HG03097 (cell line): ENCODE results near the gene C4B.

ENCODE experiments used
- ATAC-seq: cut with Tn5 transposase; IDR thresholded peaks from one replicate; pipeline ENCODE4 v1.9.1; 2021; ENCODE audit not compliant: unreplicated experiment, low FRiP score

C4B gene

GRCh38 chr6:32074996-32075532 lies 60.5 kb downstream of the C4B start:
- no peak for ATAC-seq

- no peak for ATAC-seq
Measured at GRCh38 chr6:32075781-32076180, 61.2 kb downstream of the C4B start.

GRCh38 chr6:32076321-32076809 lies 61.8 kb downstream of the C4B start:
- no peak for ATAC-seq

- ATAC-seq = no peak
Measured at GRCh38 chr6:32079566-32080290, 65.1 kb downstream of the C4B start.

GRCh38 chr6:32081168-32081990 lies 66.8 kb downstream of the C4B start:
- no peak for ATAC-seq

GRCh38 chr6:32082478-32082877 lies 67.9 kb downstream of the C4B start:
- no peak for ATAC-seq

- ATAC-seq = no peak
Measured at GRCh38 chr6:32082935-32083334, 68.3 kb downstream of the C4B start.

- ATAC-seq = no peak
Measured at GRCh38 chr6:32083812-32084768, 69.5 kb downstream of the C4B start.

GRCh38 chr6:32084780-32085179 lies 70.2 kb downstream of the C4B start:
- ATAC-seq = no peak
